HG02973 (cell line): ENCODE data around the gene HSPH1.

ENCODE experiments used
- ATAC-seq: cut with Tn5 transposase; IDR thresholded peaks from one replicate; pipeline ENCODE4 v1.9.1; 2021; ENCODE audit warnings: moderate library complexity; ENCODE audit not compliant: unreplicated experiment

HSPH1 gene

DNA sequence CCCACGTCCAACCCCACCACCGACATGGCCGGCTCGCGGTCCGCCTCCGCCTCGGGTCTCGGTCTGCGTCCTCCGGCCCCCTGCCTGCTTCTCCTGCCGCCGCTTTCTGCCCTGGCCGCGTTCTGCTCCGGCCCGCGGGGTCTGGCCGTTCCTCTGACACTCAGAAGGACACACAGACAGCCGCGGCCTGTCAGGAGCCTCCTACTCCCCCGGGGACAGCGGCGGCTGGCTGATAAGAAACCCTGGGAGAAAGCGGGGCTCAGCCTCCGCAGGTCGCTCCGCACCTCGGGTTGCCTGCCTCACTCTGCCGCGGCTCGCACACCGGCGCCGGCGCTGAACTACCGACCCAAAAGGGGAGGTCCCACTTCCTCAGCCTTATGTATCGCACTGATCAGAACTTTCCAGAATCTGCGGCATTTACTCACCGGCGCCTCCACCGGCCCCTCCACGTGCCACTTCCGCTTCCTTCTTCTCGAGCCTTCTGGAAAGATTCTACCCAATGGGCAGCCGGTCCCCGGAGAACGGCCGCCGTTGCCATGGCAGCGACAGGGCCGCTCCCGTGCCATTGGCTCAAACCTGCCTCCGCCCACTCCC lies at the start of gene HSPH1:
HSPH1 (minus strand) TSS at position 348 of the 594 bp plus-strand sequence; CDS start at position 26, 322 bp downstream.
- peak; percentile 73 for ATAC-seq

DNA sequence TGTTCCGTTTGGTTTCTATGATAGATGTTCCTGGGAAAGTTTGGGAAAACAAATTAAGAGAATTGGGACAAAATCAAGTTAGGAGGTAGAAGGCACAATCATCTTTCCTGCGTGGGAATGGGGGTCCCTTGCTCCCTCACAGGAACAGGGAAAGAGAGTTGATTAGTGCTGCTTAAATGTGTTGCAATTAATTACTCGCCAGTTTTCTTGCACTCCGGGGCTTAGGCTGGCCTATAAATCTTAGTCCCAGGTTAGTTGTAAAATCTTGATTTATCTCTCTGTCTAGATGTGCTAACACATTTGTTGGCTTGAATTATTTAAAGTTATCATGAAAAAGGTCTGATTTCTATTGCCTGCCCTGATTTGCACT lies 48.1 kb upstream of the HSPH1 start:
- ATAC-seq: no peak

DNA sequence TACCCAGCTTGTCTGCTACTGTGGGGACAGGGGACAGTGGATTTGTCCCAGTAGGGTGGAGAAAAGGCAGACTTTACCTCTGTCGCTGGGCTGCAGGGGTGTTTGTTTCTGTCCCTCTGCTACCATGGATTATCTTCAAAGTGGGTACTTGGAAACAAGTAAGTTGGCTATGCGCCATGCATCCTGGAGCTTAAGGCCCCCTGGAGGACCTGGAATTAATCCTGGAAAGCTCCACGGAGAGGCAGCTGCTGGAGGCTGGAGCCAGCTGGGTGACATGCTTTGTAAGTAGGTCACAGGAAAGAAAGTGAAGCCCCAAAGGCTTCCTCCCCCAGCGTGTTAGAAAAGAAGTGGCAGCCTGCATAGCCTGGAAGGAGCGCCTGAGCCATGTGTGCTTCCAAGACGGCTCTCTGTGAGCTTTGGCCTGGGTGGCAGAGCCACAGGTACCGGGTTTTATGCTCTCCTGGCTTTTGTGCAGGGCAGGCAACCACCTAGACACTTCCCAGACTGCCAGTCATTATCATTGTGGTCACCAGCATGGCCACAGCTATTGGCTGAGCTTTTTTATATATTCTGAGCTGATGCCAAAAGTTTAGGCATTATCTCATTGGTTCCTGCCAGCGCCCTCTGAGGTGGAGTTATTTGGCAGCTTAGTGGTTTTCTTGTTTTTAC lies 47.6 kb upstream of the HSPH1 start:
- ATAC-seq: no peak

DNA sequence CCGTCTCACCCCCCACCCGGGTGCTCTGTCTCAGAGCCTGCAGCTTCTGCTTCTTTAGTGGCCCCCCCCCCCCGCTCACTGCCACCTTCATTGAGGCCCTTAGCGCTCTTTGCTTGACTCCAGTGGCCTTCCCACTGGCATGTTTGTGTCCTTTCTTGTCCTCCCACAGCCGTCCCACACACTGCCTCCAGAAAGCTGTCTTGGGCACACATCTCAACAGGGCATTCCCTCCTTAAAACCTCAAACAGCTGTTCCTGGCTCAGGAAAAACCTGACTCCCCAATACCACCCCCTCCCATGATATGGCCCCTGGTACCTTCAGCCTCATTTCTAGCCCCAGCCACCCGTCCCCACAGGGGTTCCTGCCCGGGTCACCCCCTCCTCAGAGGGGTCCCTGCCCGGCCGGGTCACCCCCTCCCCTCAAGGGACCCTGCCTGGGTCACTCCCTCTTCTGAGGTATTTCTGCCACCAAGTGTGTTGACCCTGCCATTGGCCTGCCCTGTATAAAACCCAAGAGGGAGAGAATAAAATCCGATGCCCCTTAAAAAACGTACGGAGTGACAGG lies 46.9 kb upstream of the HSPH1 start:
- ATAC-seq: no peak

DNA sequence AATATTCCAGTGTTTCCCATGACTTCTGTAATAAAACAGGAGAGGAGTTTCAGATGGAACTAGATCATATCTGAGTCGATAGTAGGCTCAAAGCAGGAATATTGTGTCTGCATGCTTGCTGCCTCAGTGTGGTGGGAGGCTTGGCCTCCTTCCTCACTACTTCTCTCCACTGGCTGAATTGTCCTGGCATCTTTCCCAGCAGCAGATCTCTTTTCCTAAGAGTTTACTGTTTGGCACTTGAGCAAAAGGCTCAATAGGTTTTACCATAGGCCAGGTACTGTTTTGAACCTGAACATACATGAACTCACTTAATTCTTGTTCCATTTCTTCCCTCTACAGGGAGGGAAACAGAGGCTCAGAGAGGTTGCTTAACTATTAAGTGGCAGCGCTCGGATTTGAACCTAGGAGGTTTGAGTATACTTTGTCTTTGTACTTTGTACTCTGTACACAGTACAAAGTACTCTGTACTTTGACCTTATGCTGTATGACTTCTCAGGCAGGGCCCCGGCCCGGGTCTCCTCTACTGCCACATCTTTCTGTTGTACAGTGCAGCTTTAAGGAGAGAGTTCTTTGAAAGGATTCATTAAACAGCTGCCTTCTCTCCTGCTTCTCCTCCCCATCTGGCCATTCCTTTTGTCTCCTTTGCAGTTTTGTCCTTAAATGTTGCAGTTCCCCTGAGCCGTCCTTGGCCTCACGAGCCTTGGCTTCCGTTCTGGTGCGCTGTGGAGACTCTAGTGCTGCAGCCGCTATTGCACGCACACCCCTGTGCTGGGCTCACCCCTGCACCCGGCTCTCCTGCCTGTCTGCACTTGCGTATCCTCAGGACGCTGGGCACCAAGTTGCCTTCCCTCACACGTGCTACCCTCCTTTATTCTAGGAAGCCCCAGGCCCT lies 46.2 kb upstream of the HSPH1 start:
- ATAC-seq: no peak

DNA sequence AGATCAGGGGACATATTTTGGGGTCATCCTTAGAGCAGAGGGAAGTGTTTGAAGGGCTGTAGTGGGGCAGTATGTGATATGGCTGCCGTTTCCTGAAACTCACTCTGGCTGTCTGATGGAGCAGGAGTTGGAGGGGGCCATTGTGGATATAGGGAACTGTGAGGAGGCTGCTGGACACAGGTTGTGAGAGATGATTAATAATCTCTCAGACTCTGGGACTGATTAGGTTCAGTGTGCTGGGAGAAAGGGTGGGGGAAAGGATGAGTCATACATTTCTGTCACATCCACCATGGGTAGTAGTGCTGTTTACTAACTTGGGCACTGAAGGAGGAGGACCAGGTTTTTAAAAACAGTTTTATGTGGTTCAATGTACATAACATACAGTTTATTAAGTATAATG lies 42.9 kb upstream of the HSPH1 start:
- no peak for ATAC-seq

DNA sequence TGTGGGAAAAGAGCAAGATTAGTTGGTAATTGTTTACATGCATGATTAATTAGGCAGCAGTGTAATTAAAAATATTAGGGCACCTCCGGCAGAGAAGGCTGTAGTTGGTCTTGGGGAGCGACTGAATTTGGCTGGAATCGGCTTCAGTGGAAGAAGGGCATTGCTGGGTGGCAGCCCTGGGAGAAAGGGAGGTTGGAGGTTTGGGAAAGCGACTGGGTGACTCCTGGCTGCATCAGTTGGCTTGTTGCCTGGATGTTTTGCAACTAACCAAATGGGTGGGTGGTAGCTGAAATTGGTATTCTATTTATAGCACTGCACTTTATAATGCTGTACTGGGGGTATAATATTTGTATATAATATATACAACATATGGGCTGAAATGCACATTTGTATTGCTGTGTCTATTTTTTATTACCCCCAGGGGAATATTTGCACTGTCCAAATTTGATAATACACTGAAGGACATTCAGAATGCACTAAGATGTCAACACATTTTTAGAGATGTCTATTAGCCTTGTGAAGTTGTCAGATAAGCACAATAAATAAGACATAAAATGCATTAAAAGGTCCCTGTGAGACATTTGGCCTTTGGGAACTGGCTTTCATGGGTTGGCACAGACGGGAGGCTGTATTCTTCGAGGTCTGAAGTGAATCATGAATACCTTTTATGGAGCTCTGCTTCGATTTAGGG lies 39.8 kb upstream of the HSPH1 start:
- no peak for ATAC-seq

DNA sequence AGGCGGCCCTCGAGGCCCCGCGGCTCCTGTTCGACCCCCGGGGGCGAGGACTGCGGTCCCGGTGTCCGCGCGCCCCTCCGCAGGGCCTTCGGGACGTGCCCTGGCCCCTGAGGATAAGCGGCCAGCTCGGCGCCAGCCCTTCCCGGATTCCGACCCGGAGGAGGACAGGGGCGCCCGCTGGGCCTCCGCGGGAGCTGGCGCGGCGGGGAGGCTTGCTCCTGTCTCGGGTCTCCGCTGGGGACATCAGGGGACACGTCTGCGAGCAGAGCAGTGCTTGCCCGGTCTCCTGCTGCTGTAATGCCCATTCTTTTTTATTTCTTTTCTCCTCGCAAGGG lies 38.9 kb upstream of the HSPH1 start:
- peak; percentile 18 for ATAC-seq

DNA sequence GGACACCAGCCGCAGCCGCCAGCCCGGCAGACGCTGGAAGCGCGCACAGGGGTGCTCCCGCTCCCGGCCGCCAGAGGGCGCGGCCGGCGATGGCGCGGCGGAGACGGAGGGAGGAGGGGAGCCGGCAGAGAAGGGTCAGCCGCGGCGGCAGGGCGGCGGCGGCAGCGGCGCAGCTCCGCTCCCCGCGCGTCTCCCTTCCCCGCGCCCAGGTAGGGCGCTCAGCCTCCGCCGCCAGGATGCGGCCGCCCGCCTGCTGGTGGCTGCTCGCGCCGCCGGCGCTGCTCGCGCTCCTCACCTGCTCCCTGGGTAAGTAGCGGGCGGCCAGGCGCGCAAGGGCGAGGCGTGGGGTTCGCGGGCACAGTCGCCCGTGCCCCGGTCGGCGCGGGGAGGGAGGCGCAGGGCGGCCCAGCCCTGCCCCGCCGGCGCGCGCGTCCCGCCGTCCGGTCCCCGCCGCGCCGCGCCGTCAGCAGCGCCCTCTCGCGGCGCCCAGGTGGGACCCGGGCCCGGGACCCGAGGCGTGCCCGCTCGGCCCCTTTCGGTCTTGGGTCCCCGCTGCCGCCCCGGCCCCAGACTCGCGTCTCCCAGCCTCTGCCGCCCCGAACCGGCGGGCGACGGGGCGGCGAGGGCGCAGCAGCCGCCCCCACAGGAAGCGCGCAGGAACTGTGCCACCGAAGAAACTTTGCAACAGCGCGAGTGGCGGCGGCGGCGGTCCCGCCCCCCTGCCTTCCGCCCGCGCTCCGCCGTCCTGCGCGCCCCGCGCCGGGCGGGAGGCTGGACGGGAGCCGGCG lies 38.3 kb upstream of the HSPH1 start, which contains the start of gene B3GLCT:
B3GLCT (plus strand) TSS at position 127 of the 788 bp plus-strand sequence; CDS start at position 237, 110 bp downstream.
- peak; percentile 85 for ATAC-seq

DNA sequence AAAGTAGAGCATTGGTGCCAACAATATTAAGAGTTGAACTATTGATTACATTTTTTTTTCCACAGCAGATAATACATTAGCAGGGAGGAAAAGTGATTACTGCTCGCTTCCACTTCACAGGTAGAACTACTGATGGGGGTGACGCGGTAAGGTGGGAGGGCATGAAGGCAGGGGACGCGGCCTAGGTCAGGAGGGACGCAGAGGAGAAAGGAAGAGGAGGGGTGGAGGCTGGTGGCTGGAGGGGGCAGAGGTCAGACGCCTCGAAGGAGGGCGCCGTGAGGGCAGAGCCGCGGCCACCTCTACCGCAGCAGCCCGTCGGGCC lies 37.8 kb upstream of the HSPH1 start:
- ATAC-seq: no peak

DNA sequence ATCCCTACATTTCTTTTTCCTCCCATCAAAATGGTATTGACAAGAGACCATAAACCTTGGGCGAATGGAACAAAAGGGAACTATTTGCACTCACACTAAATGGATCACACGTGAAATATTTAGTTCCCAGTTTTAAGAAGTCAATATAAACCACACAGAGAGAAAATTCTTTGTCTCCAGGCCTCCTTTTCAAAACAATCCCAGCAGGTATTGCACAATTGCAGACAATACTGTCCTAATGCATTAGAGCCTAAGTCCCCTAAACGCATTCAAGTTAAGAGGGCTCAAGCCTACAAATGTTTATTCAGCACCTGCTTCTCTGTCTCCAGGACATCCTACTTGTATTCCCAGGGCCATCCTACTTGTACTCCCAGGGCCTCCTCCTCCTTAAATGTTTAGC lies 36.8 kb upstream of the HSPH1 start:
- no peak for ATAC-seq

DNA sequence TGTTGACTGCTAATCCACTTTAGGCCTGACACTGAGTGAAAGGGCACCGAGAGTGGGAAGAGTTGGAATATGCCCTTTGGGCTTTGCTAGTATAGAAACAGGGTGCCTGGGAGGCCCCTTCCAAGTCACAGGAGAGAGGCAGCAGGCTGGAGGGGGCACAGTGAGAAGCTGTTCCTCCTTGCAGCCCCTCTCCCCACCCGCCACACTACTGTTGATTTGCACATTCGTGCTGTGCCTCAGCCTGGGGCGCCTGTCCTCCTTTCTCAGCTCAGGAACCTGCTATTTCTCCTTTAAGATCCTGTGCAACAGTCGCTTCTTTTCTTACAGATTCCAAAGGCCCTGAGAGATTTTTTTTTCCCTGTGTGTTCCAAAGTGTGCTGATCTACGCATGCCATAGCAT lies 35.3 kb upstream of the HSPH1 start:
- ATAC-seq: no peak

DNA sequence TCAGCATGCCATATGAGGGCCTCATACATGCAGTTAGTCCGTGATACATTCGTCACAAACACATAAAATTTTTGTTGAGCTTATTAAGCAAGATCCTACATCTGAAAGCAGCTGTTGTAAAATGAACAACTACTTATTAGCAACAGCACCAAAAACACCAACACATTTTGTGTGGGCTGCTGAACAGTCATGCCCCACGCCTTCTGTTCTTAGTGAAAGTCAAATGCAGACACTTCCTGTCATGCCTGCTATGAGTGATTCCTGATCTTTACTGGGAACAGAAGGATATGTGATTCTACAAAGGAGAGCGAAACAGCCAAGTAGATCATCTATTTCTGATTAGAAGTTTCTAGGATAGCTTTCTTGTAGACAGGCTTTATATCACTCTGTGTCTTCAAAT lies 33.9 kb upstream of the HSPH1 start:
- no peak for ATAC-seq

DNA sequence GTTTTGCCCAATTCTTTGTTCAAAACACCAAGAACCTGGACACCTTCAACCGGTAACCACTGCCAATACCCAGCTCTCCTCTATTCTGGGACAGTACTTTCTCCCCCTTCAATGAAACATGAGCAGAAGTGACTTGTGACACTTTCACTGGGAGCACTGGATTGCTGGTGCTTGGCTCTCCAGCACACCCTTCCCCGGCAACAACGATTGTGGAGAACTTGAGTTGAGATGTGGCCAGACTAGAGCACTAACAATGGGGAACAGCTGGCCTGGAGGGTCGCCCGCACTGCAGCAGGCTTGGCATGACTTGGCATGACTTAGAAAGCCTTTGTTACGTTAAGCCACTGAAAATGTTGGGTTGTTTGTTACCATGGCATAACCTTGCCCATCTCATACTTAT lies 30.6 kb upstream of the HSPH1 start:
- ATAC-seq: no peak

DNA sequence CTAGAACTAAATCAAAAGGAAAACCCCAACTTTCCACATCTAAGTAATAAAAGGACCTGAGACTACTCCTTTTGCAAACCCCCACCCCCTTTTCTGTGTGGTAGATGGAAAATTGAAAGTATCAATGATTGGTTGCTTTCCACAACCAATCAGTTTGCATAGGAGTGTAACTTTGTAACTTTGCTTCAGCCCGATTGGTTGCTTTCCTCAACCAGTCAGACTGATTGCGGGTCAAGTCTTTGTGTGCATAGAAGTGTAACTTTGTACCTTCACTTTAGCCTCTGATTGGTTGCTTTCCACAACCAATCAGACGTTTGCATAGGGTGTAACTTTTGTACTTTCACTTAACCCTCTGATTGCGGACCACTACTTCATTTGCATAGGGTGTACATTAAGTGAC lies 30.0 kb upstream of the HSPH1 start:
- ATAC-seq: no peak

DNA sequence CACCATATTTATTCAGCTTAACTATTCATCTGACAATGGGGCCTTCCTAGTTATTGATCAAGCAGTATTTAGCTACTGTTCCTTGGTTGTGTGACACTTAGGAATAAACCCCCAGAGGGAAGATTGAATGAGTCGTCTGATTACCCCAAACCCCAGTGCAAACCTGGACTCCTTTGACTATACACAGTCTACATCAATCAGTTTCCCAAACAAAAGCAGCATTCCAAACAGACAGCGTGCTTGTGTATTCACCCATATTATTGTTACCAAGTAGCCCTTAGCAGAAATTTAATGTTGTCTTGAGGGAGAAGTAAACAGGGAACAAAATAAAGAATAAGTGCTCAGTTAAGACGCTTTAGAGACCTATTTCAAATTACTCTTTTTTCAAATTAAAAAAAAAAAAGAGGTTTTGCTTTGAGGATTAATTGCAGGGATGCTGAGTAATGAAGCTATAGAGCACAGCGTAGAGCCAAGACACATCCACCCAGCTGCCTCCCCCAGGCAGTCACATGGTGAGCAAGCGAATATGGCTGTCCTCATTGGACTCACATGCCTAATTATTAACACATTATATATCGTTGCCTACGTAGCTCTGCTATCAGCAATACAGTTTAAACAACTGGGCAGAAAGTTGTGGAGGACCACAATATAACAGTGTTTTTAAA lies 23.4 kb upstream of the HSPH1 start:
- no peak for ATAC-seq

DNA sequence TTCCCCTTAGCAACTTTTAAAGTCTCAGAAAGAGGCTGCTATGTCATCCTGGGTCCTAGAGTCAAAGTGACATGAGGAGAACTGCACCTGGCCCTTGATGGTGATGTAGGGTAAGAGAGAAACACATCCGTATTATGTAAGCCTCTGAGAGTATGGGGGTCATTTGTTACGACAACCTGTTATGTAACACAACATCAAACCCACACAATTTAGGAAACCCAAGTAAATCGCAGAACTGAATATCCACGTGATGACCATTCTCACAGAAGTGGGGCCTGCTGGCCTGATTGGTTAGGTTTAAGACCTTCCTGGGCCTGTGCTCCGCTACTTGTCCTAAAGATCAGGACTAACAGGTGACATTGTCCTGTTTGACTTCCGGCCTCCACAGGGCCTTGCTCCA lies 22.7 kb upstream of the HSPH1 start:
- no peak for ATAC-seq

DNA sequence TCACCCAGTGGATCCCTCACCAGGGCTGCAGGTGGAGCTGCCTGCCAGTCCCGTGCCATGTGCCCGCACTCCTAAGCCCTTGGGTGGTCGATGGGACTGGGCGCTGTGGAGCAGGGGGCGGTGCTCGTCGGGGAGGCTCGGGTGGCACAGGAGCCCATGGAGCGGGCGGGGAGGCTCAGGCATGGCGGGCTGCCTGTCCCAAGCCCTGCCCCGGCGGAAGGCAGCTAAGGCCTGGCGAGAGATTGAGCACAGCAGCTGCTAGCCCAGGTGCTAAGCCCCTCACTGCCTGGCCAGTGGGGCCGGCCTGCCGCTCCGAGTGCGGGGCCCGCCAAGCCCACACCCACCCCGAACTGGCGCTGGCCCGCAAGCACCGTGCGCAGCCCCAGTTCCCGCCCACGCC lies 21.3 kb upstream of the HSPH1 start:
- no peak for ATAC-seq

DNA sequence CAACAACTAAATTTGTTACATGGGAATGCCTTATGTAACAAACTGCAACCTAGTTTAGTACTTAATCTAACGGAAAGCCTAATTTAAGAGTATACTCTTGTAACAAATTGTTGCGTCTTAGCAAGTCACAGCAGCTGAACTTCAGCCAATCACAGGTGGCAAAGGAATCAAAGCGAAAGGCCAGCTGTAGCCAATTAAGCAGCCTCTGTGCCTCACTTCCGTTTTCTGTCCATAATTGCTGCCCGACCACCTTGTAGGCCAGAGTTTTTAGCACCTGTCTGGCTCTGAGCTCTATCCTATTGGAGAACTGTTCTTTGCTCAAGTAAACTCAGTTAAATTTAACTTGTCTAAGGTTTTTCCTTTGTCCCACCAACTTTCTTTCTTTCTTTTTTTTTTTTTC lies 18.1 kb upstream of the HSPH1 start:
- ATAC-seq: no peak

DNA sequence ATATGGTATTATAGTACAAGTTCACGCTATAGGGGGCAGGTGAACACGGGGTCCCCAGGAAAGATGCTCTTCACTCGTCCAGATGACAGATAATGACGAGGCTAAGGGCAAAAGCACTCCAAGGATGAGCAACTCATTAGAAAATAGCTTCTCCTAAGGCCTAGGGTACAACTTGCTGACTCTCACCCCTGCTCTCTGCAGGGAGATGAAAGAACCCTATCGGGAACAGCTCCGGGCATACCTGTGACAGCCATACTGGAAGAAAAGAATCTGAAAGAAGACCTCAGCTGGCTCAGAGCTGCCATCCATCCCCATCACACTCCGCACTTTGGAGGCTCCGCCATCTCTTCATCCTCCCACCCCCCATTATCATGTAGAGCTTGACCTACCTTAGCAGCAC lies 17.5 kb upstream of the HSPH1 start:
- ATAC-seq: no peak
